Posterior vena cava (tissue), 2 donors: ENCODE measurements around the gene ASTN2. TPM values are rescaled to one million over a fixed set of nuclear protein-coding genes. Genes with fewer than 3 reads are reported as not detected.
"Not testable (repeated sequence)": the region's sequence is repeated elsewhere in the genome, so short reads cannot be mapped to it uniquely, and the experiment has no call there.

Experiments used
- DNase-seq: peaks from one replicate; pipeline ENCODE4 v3.0.0-alpha.2; 2020; ENCODE audit warnings: low spot score
- intact Hi-C, 2 donors: fragments of 100-400 bp; cut with DNase I; formaldehyde crosslinking; loops; one replicate each; pipeline versions ENCODE4 v1.14.1 to v1.14.2; 2022 to 2023
- total RNA-seq, 2 donors: library from RNA; stranded (reverse); fragmentation: NEBNext Ultra II Directional; extraction: Animal tissue kit (Norgen Biotek cat#: 25700); gene quantifications; one replicate each; pipeline ENCODE4 v1.2.1, GENCODE V29; 2021
- donor health status: DM: yes; HTN: yes; CAD: no.
- donor health status: DM: yes; HTN: yes; CAD: no.

Gene ASTN2
- total RNA-seq, 2 donors from 2014 or later = 4.3 to 5.8 TPM

GRCh38 chr9:116928884-116929283, 486.0 kb downstream of the ASTN2 start:
- intact Hi-C loops = no loop called here

GRCh38 chr9:116928289-116928688, 486.6 kb downstream of the ASTN2 start:
- no peak for DNase-seq
- intact Hi-C loops = no loop called here

More at GRCh38 chr9:116928884-116929283, 486.0 kb downstream of the ASTN2 start:
- no peak for DNase-seq

GRCh38 chr9:116927726-116928125, 487.1 kb downstream of the ASTN2 start:
- no peak for DNase-seq
- intact Hi-C loops = no loop called here

GRCh38 chr9:116925121-116925520, 489.7 kb downstream of the ASTN2 start:
- intact Hi-C loops = no loop called here
- DNase-seq = no peak

- intact Hi-C loops = no loop called here
- no peak for DNase-seq
Observed at GRCh38 chr9:116924462-116925110, 490.3 kb downstream of the ASTN2 start.

- intact Hi-C loops, DNase-seq: not testable (repeated sequence)
Observed at GRCh38 chr9:116917895-116918508, 496.9 kb downstream of the ASTN2 start.

- intact Hi-C loops = no loop called here
- DNase-seq = no peak
Observed at GRCh38 chr9:116913536-116913935, 501.3 kb downstream of the ASTN2 start.

- intact Hi-C loops = no loop called here
Observed at GRCh38 chr9:116910201-116910600, 504.7 kb downstream of the ASTN2 start.

GRCh38 chr9:116907989-116908388, 506.9 kb downstream of the ASTN2 start:
- intact Hi-C loops = loop anchor here in 1 of 2 donors (2.0 kb wide), 1 partner anchor 299 kb away; no protein-coding TSS in a partner anchor

More at GRCh38 chr9:116910201-116910600, 504.7 kb downstream of the ASTN2 start:
- DNase-seq = no peak

GRCh38 chr9:116905171-116905588, 509.7 kb downstream of the ASTN2 start:
- intact Hi-C loops = no loop called here
- no peak for DNase-seq

More at GRCh38 chr9:116907989-116908388, 506.9 kb downstream of the ASTN2 start:
- DNase-seq = no peak

- intact Hi-C loops = no loop called here
- DNase-seq = no peak
Observed at GRCh38 chr9:116904165-116904564, 510.7 kb downstream of the ASTN2 start.

GRCh38 chr9:116901260-116901659, 513.6 kb downstream of the ASTN2 start:
- DNase-seq = no peak
- intact Hi-C loops = no loop called here

GRCh38 chr9:116900543-116900942, 514.3 kb downstream of the ASTN2 start:
- intact Hi-C loops = no loop called here

GRCh38 chr9:116900007-116900367, 514.9 kb downstream of the ASTN2 start:
- no peak for DNase-seq
- intact Hi-C loops = no loop called here

More at GRCh38 chr9:116900543-116900942, 514.3 kb downstream of the ASTN2 start:
- no peak for DNase-seq

GRCh38 chr9:116899337-116900006, 515.4 kb downstream of the ASTN2 start:
- no peak for DNase-seq
- intact Hi-C loops = no loop called here

GRCh38 chr9:116898131-116898530, 516.7 kb downstream of the ASTN2 start:
- intact Hi-C loops = not testable (repeated sequence)

GRCh38 chr9:116897201-116897600, 517.7 kb downstream of the ASTN2 start:
- intact Hi-C loops = no loop called here
- DNase-seq = no peak

More at GRCh38 chr9:116898131-116898530, 516.7 kb downstream of the ASTN2 start:
- not testable (repeated sequence) for DNase-seq

GRCh38 chr9:116895961-116896360, 518.9 kb downstream of the ASTN2 start:
- intact Hi-C loops = no loop called here
- no peak for DNase-seq

- intact Hi-C loops = loop anchor here in 1 of 2 donors (5.0 kb wide), 1 partner anchor 264 kb away; no protein-coding TSS in a partner anchor
- no peak for DNase-seq
Observed at GRCh38 chr9:116891424-116891823, 523.4 kb downstream of the ASTN2 start.

- DNase-seq, intact Hi-C loops: not testable (repeated sequence)
Observed at GRCh38 chr9:116888476-116888875, 526.4 kb downstream of the ASTN2 start.
